Activated CD8-positive, alpha-beta memory T cell treated with anti-CD3 and anti-CD28 coated beads for 24 hours (primary cell): Measurements from ENCODE around the gene CCDC154.

Experiments
- DNase-seq: peaks from one replicate; pipeline ENCODE4 v3.0.0-alpha.2; 2020

CCDC154 gene

GRCh38 chr16:1414532-1415260, 29.7 kb downstream of the CCDC154 start, which contains the start of gene UNKL:
Gene UNKL (minus strand): TSS chr16:1414704. CDS start chr16:1414691, 13 bp downstream.
- peak; percentile 90 for DNase-seq

- peak; percentile 88 for DNase-seq
These were observed 30.4 kb downstream of the CCDC154 start for GRCh38 chr16:1413684-1414531.

DNA sequence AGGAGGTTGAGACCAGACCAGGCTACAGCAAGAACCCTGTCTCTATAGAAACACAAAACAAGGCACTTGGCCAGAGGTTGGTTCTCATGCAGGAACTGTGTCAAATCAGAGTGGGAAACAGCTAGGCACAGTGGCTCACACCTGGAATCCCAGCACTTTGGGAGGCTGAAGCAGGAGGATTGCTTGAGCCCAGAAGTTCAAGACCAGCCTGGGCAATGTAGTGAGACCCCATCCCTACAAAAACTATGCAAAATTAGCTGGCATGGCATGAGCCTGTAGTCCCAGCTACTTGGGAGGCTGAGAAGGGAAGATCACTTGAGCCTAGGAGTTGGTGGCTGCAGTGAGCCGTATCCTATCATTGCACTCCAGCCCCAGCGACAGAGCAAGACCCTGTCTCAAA, 31.5 kb downstream of the CCDC154 start:
- DNase-seq, result no peak

DNA sequence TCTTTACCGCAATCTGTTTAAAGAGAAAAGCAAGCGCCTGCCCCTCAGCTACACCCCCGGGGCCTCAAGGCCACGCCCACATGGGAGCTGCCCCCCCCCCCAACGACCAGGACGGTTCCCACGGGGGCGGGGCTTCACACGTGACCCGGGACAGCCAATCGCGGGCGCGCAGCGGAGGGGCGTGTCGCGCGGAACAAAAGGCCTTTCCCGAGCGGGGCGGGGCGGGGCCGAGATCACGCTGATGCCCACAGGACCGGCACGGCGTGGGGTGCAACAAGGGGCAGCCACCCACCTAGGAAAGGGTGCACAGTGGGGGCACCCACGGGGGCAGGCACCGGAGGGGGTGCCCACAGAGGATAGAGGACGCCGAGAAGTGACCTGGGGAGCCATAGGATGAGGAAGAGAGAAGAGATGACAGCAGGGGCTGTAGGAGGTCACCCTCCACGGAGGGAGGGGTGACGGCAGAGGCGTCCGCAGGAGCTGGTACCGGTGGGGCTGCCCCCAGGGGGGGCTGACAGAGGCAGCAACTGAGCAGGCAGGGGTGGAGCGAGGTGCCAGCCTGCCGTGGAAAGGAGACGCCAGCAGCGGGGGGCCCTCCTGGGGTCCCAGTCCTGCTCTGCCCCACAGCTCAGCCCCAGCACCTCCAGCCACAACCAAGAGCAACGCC, 36.1 kb downstream of the CCDC154 start:
- DNase-seq, result peak; percentile 100

DNA sequence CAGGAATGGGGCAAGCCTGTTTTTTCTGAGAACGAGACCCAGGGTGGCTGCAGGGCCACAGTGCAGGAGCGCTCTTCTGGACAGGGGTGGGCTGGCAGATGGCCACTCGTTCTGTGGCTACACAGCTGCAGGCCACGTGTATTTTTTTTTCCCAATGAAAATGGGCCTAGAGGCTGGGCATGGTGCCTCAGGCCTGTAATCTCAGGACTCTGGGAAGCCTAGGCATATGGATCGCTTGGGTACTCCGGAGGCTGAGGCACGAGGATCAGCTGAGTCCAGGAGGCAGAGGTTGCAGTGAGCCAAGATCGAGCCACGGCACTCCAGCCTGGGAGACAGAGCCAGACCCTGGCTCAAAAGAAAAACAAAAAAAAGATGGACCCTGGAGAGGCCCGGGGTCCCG, 36.6 kb downstream of the CCDC154 start:
- DNase-seq, result no peak

DNA sequence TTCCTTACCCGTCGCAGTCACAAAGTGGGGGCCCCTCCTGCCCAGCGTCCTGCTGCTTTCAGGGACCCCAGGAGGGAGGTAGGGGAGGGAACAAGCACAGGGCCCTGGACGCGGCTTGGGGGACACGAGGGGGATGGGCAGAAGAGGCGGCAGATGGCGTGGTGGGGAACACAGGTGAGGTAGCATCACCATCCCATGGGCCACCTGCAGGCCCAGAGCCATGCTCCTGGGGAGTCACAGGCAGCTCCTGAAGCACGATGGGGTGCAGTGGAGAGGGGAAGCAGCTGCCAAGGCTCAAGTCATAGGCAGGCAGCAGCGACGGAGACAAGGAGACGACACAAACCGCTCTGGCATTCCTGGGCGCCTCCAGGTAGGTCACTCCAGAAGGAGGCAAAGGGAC, 40.6 kb downstream of the CCDC154 start:
- no peak for DNase-seq

DNA sequence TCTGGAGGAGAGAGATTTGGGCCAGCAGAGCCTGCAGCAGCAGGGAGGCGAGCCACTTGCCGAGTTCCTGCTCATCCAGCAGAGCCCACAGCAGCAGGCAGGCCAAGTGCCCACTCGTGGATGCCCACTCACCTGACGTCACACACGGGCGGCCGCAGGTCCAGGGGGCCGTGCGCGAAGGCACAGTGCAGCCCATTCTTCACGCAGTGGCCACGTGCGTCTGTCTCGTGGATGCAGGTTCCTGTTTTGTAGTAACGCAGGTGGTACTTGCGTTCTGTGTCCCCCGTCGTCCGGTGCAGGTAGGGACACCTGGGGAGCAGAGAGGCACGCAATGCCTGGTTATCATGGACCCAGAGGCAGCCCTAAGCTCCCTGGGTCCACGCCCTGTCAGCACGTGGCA, 41.3 kb downstream of the CCDC154 start:
- DNase-seq, result no peak

DNA sequence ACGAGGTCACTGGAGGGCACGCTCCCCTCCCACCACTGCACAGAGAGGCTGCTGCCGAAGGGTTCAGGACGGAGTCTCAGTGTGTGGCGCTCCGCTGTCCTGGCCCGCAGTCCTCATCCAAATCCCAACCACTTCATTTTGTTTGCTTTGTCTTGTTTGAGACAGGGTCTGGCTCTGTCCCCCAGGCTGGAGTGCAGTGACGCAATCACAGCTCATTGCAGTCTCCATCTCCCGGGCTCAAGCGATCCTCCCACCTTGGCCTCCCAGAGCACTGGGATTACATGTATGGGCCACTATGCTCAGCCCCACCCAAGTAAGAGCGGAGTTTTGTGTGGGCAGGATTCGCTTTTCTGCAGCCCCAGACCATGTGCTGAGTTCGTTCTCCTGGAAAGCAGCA, 42.6 kb downstream of the CCDC154 start:
- DNase-seq, result no peak

- DNase-seq, result no peak
These were observed 43.1 kb downstream of the CCDC154 start for GRCh38 chr16:1401061-1401757.

- DNase-seq, result no peak
These were observed 45.4 kb downstream of the CCDC154 start for GRCh38 chr16:1398826-1399581.

- DNase-seq, result no peak
These were observed 46.0 kb downstream of the CCDC154 start for GRCh38 chr16:1398351-1398750.

DNA sequence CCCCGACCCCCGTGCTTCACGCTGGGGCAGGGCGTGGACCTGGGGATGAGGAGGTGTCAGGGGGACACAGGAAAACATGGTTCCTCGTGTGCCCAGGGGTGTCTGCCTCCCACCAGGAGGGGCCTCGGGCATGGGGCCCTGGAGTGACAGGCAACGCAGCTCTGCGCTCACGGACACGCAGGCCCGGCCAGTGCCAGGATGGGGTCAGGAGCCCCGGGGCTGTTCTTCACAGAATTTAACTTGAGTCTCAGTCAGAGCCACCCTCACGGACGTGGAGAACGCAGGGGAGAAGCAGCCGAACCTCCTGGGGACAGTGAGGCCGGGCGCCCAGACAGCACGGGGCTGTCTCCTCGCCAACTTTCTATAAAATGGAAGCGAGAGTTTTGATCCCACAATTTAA, 46.6 kb downstream of the CCDC154 start:
- no peak for DNase-seq

DNA sequence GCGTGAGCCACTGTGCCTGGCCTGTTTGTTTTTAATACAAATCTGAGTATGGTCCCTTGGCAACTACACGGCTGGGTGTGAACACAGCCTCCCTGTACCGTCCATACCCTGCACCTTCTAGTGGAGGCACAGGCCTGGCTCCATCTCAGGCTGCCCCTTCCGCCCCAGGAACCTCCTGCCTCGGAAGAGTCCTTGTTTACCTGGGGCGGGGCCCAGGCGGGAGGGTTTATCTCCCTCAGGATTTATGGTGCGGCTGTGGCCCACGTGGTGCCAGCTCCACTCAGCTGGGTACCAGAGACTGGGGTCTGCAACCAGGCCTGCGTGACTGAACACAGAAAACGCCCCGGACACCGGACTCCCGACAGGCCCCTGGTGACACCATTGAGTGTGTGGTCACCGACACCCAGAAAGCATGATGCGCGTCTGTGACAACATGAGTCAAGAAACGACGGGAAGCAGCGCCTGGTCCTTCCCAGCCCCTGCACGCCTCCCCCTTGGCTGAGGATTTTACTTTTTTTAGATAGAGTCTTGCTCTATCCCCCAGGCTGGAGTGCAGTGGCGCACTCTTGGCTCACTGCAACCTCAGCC, 48.8 kb downstream of the CCDC154 start:
- no peak for DNase-seq

DNA sequence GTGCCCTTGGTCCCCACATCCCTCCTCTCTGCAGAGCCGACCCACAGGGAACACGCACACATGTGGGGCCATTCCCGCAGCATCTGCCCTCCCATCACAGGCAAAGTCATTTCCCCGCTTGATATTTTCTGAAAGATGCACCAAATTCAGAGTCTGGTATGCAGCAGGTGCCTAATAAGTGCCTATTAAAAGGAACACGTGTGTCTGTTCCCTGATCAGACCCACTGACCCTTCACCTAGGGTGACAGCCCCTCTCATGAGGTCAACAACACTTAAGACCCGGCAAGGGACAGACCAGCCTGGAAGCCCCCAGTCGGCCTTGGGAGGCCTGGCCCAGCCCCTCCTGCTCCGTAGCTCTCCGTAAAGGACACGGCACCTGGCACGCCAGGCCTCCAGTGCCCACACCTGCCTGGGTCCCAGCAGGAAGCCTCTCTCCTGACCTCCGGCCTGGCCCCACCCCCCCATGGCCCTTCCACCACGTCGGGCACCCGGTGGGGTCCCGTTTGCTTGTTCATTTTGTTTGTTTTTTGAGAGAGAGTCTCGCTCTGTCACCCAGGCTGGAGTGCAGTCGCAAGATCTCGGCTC, 49.9 kb downstream of the CCDC154 start:
- DNase-seq, result no peak

DNA sequence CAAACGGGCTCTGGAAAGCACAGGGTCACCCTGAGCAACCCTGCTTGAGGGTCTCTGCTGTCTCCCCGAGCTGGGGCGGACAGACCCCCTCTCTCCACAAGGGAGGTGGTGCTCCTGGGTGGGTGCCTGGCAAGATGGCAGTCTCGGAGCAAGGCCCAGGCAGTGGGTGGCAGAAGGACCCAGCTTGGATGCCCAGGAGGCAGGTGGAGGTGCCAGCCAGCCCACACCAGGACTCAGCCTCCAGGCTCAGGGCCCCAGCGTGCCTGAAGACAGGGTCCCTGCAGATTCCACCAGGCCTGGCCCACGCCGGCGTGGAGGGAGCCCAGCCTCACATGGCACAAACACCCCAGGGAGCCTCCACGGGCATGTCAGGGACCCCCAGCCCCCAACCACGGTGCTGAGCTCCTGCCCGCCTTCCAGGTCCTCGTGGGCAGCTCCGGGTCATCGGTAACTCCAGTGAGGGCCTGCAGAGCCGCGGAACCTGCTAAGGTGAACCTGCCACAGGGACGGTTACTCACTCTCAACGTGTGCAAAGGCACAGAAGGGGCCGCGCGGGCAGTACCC, 50.7 kb downstream of the CCDC154 start:
- no peak for DNase-seq

- no peak for DNase-seq
These were observed 51.5 kb downstream of the CCDC154 start for GRCh38 chr16:1392826-1393225.

DNA sequence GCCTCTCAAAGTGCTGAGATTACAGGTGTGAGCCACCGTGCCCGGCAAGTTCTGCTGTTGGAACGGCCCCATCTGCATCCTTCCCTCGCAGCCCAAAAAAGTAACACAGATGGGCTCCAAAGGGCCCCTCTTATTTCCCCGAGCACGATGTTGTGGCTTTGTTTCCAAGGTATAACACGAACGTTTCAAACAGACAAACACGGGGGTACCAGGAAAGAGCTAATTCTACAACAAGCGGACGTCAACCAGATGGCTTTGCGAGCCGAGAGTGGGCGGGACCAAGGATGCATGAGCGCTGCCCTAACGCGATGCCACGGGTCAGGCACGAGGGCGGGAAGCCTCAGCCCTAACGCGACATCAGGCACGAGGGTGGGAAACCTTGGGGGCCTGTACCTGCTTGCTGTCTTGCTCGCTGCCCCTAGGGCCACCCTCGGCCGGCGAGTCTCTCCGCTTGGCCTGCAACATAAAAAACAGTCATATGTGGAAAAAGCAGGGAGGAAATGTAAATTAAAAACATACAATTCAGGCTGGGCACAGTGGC, 54.0 kb downstream of the CCDC154 start:
- no peak for DNase-seq

DNA sequence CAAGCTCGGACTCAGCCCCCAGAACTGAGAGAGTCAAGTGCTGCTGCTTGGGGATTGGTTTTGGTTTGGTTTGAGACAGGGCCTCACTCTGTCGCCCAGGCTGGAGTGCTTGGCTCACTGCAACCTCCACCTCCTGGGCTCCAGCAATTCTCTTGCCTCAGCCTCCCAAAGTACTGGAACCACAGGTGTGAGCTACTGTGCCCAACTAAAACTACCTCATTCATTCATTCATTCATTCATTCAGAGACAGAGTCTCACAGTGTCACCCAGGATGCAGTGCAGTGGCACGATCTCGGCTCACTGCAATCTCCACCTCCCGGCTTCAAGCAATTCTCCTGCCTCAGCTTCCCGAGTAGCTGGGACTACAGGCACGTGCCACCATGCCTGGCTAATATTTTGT, 54.6 kb downstream of the CCDC154 start:
- no peak for DNase-seq

GRCh38 chr16:1387331-1387730, 57.0 kb downstream of the CCDC154 start:
- DNase-seq, result no peak

DNA sequence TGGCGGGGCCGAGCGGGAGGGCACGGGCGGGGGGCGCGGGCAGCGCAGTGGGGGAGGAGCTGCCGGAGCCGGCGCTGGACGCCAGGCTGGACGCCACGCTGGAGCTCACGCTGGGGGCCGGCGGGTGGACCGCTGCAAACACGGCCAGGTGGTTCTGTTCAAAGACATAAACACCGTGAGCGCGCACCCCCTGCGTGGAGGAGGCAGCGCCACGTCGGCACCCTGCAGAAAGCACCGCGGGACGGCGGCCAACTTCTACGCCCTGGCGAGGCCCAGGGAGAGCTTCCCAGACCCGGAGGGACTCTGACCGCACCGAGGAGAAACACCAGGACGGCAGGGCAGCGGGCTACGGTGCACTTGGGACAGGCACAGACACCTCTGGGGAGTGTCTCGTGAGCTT, 59.1 kb downstream of the CCDC154 start:
- DNase-seq, result no peak
